ENCODE results near the gene DNAH11.

Gene DNAH11

GRCh38 chr7:21763818-21764217 lies 221.0 kb downstream of the DNAH11 start:
- no peaks in the 10 kb centered on the region for H3K9me3 ChIP-seq (ENCODE audit: insufficient read depth, low read depth, low read length)
- no peaks in the 10 kb centered on the region for H3K36me3 ChIP-seq (ENCODE audit: insufficient read depth, low read depth, low read length)
- no peak overlapping the region for H3K27ac ChIP-seq (ENCODE audit: low read length)
- peaks cover 3% of the 10 kb centered on the region; the same call in 1 of the 2 replicates for H3K4me1 ChIP-seq (ENCODE audit: insufficient read depth, low read length)
- H3K4me3 ChIP-seq (ENCODE audit: low read length) = no peak overlapping the region
- no peaks in the 10 kb centered on the region for H3K27me3 ChIP-seq (ENCODE audit: insufficient read depth, low read length)
- no peak overlapping the region for H3K9ac ChIP-seq (ENCODE audit: low read depth, low read length)

- H3K4me1 ChIP-seq (ENCODE audit: insufficient read depth, low read length) = peaks cover 8% of the 10 kb centered on the region; the same call in 1 of the 2 replicates
- H3K9ac ChIP-seq (ENCODE audit: low read depth, low read length) = no peak overlapping the region
- H3K27ac ChIP-seq (ENCODE audit: low read length) = no peak overlapping the region
- H3K36me3 ChIP-seq (ENCODE audit: insufficient read depth, low read depth, low read length) = no peaks in the 10 kb centered on the region
- no peaks in the 10 kb centered on the region for H3K27me3 ChIP-seq (ENCODE audit: insufficient read depth, low read length)
- no peaks in the 10 kb centered on the region for H3K9me3 ChIP-seq (ENCODE audit: insufficient read depth, low read depth, low read length)
- H3K4me3 ChIP-seq (ENCODE audit: low read length) = no peak overlapping the region
Observed at GRCh38 chr7:21766218-21766617, 223.4 kb downstream of the DNAH11 start.

- Histone ChIP-seq H3K27me3 (ENCODE audit: insufficient read depth, low read length) (no peaks in the 10 kb centered on the region), H3K27ac (ENCODE audit: low read length) (no peak overlapping the region), H3K9me3 (ENCODE audit: insufficient read depth, low read depth, low read length) (no peaks in the 10 kb centered on the region), H3K4me3 (ENCODE audit: low read length) (no peak overlapping the region), H3K4me1 (ENCODE audit: insufficient read depth, low read length) (peaks cover 14% of the 10 kb centered on the region; the same call in 1 of the 2 replicates), H3K36me3 (ENCODE audit: insufficient read depth, low read depth, low read length) (no peaks in the 10 kb centered on the region), H3K9ac (ENCODE audit: low read depth, low read length) (no peak overlapping the region)
Observed at GRCh38 chr7:21767300-21767900, 224.6 kb downstream of the DNAH11 start.

DNA sequence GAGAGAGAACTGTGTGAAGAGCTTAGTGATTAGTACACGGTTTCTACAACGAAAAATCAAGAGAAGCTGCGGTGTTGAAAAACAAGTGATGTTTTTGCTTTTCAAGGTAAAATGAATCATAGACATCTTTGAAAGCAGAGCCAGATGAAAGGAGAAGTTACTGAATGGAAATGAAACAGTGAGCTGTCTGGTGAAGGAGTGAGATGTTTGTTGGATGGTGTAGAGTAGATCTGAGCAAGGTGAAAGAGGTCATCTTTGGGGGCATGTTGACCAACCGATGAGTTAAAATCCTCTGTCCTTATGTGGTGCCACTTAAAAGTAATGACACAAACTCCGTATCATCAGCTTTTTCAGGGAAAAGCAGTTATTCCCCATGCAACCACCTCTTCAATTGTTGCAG lies 225.4 kb downstream of the DNAH11 start:
- Histone ChIP-seq H3K4me1 (ENCODE audit: insufficient read depth, low read length) (peaks cover 23% of the 10 kb centered on the region; the same call in 1 of the 2 replicates), H3K9me3 (ENCODE audit: insufficient read depth, low read depth, low read length) (no peaks in the 10 kb centered on the region), H3K9ac (ENCODE audit: low read depth, low read length) (no peak overlapping the region), H3K27me3 (ENCODE audit: insufficient read depth, low read length) (no peaks in the 10 kb centered on the region), H3K4me3 (ENCODE audit: low read length) (no peak overlapping the region), H3K27ac (ENCODE audit: low read length) (no peak overlapping the region), H3K36me3 (ENCODE audit: insufficient read depth, low read depth, low read length) (no peaks in the 10 kb centered on the region)

GRCh38 chr7:21771266-21771665 lies 228.4 kb downstream of the DNAH11 start:
- Histone ChIP-seq H3K27me3 (ENCODE audit: insufficient read depth, low read length) (no peaks in the 10 kb centered on the region), H3K27ac (ENCODE audit: low read length) (no peak overlapping the region), H3K9me3 (ENCODE audit: insufficient read depth, low read depth, low read length) (no peaks in the 10 kb centered on the region), H3K4me1 (ENCODE audit: insufficient read depth, low read length) (peaks cover 34% of the 10 kb centered on the region; the same call in 1 of the 2 replicates), H3K9ac (ENCODE audit: low read depth, low read length) (0 out of 2 replicates have a peak overlapping the region, but pooled peaks have one; percentile 9), H3K4me3 (ENCODE audit: low read length) (no peak overlapping the region), H3K36me3 (ENCODE audit: insufficient read depth, low read depth, low read length) (no peaks in the 10 kb centered on the region)

DNA sequence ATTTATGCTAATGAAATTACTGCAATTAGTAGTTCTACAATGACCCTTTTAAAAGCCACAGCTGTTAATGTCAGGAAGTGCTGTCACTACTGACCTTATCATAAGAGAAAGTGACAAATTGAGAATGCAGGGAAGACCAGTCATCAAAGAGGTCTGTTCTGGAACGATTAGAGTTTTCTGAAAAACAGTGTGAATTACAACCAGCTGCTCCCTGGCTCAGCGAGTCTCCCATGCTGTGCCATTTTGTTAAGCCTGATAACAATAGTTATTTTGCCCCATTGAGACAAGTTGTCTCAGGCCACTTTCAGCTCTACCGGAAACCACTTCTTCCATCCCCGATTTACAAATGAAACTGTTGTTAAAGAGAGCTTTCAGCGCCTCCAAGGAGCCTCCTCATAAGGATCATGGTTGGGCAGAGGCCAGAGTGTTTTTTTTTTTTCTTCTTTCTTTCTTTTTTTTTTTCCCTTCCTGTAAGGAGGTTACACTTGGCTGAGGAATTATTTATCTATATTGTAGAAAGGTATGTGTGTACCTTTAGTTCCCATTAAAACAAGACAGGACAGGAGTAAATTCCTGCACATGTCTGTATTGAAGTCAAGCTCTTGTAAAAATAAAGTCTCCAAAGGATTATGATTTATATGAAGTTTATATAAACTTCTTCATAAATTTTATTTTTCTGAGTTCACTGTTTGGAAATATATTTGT lies 229.2 kb downstream of the DNAH11 start:
- Histone ChIP-seq H3K4me3 (ENCODE audit: low read length) (no peak overlapping the region), H3K9me3 (ENCODE audit: insufficient read depth, low read depth, low read length) (no peaks in the 10 kb centered on the region), H3K36me3 (ENCODE audit: insufficient read depth, low read depth, low read length) (no peaks in the 10 kb centered on the region), H3K4me1 (ENCODE audit: insufficient read depth, low read length) (peaks cover 33% of the 10 kb centered on the region; the same call in 1 of the 2 replicates), H3K27ac (ENCODE audit: low read length) (peak overlapping the region; percentile 41), H3K27me3 (ENCODE audit: insufficient read depth, low read length) (no peaks in the 10 kb centered on the region), H3K9ac (ENCODE audit: low read depth, low read length) (peak overlapping the region; percentile 56; the same call in 1 of the 2 replicates)

GRCh38 chr7:21773326-21773725 lies 230.5 kb downstream of the DNAH11 start:
- H3K27ac ChIP-seq (ENCODE audit: low read length) = no peak overlapping the region
- H3K9me3 ChIP-seq (ENCODE audit: insufficient read depth, low read depth, low read length) = no peaks in the 10 kb centered on the region
- peak overlapping the region; percentile 56; the same call in 1 of the 2 replicates for H3K9ac ChIP-seq (ENCODE audit: low read depth, low read length)
- no peak overlapping the region for H3K4me3 ChIP-seq (ENCODE audit: low read length)
- H3K36me3 ChIP-seq (ENCODE audit: insufficient read depth, low read depth, low read length) = no peaks in the 10 kb centered on the region
- peaks cover 31% of the 10 kb centered on the region; the same call in 1 of the 2 replicates for H3K4me1 ChIP-seq (ENCODE audit: insufficient read depth, low read length)
- no peaks in the 10 kb centered on the region for H3K27me3 ChIP-seq (ENCODE audit: insufficient read depth, low read length)

GRCh38 chr7:21777921-21778320 lies 235.1 kb downstream of the DNAH11 start:
- Histone ChIP-seq H3K36me3 (ENCODE audit: insufficient read depth, low read depth, low read length) (no peaks in the 10 kb centered on the region), H3K27me3 (ENCODE audit: insufficient read depth, low read length) (no peaks in the 10 kb centered on the region), H3K4me1 (ENCODE audit: insufficient read depth, low read length) (peaks cover 15% of the 10 kb centered on the region; the same call in 1 of the 2 replicates), H3K4me3 (ENCODE audit: low read length) (no peak overlapping the region), H3K9me3 (ENCODE audit: insufficient read depth, low read depth, low read length) (no peaks in the 10 kb centered on the region), H3K27ac (ENCODE audit: low read length) (no peak overlapping the region), H3K9ac (ENCODE audit: low read depth, low read length) (no peak overlapping the region)

- Histone ChIP-seq H3K27me3 (ENCODE audit: insufficient read depth, low read length) (no peaks in the 10 kb centered on the region), H3K9ac (ENCODE audit: low read depth, low read length) (no peak overlapping the region), H3K4me3 (ENCODE audit: low read length) (no peak overlapping the region), H3K27ac (ENCODE audit: low read length) (no peak overlapping the region), H3K36me3 (ENCODE audit: insufficient read depth, low read depth, low read length) (no peaks in the 10 kb centered on the region), H3K9me3 (ENCODE audit: insufficient read depth, low read depth, low read length) (no peaks in the 10 kb centered on the region), H3K4me1 (ENCODE audit: insufficient read depth, low read length) (peaks cover 14% of the 10 kb centered on the region; the same call in 1 of the 2 replicates)
Observed at GRCh38 chr7:21778953-21779352, 236.1 kb downstream of the DNAH11 start.

DNA sequence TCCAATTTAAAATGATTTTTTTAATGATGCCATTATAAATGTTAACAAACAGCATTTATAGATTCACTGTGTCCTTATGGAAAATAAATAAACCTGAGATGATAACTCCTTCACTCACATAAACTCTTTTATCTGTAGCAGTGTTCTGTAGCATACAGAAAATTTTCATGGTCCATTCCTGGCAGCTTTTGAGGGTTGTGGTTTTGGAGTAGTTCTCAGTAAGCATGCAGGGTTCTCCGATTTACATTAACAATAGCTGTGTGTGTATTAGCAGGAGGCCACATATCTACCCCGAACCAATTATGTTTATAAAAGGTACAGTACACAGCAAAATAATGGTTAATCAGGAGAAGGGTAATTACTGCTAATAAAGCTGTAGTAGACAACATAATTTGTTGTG lies 240.2 kb downstream of the DNAH11 start:
- H3K4me3 ChIP-seq (ENCODE audit: low read length) = no peak overlapping the region
- H3K36me3 ChIP-seq (ENCODE audit: insufficient read depth, low read depth, low read length) = no peaks in the 10 kb centered on the region
- H3K27me3 ChIP-seq (ENCODE audit: insufficient read depth, low read length) = no peaks in the 10 kb centered on the region
- no peaks in the 10 kb centered on the region for H3K9me3 ChIP-seq (ENCODE audit: insufficient read depth, low read depth, low read length)
- H3K4me1 ChIP-seq (ENCODE audit: insufficient read depth, low read length) = peaks cover 8% of the 10 kb centered on the region; the same call in 1 of the 2 replicates
- H3K9ac ChIP-seq (ENCODE audit: low read depth, low read length) = no peak overlapping the region
- no peak overlapping the region for H3K27ac ChIP-seq (ENCODE audit: low read length)

DNA sequence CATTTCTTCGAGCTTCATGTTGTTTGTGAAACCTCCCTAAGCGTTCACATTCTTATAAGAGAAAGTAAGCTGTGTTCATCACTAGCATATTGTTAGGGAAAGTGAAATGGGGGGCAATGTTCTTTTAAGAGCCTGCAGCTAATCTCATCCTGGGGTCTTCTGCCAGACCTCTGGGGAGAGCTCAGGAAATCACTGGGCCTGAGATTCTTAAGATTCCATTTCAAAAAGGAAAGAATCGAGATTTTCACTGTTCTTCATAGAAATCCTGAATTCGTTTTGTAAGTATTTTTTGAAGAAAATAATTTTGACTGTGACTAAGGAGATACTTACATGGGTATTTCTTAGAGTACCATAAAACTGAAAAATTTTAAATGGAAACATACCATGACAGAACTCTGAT lies 242.2 kb downstream of the DNAH11 start:
- H3K9me3 ChIP-seq (ENCODE audit: insufficient read depth, low read depth, low read length) = no peaks in the 10 kb centered on the region
- no peak overlapping the region for H3K27ac ChIP-seq (ENCODE audit: low read length)
- H3K4me3 ChIP-seq (ENCODE audit: low read length) = no peak overlapping the region
- H3K27me3 ChIP-seq (ENCODE audit: insufficient read depth, low read length) = no peaks in the 10 kb centered on the region
- H3K4me1 ChIP-seq (ENCODE audit: insufficient read depth, low read length) = peaks cover 8% of the 10 kb centered on the region; the same call in 1 of the 2 replicates
- H3K9ac ChIP-seq (ENCODE audit: low read depth, low read length) = no peak overlapping the region
- H3K36me3 ChIP-seq (ENCODE audit: insufficient read depth, low read depth, low read length) = no peaks in the 10 kb centered on the region

DNA sequence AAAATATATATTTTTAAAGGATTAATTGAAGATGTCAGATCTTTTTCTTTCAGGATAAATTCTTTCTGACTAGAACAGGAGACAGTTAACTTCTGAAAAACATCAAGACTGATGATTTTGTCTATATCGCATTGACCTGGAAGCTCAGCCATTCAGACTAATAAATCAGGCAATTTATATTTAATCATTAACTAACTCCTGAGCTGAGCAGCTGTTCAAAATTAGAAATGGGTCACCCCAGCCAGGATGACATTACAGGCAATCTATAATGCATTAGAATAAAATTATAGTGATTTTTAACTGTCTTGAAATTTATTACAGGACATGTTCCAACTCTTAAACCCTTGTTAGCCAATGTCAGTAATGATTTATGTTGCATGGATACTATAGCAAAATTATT lies 263.0 kb downstream of the DNAH11 start:
- Histone ChIP-seq H3K4me1 (ENCODE audit: insufficient read depth, low read length) (no peaks in the 10 kb centered on the region), H3K9ac (ENCODE audit: low read depth, low read length) (no peak overlapping the region), H3K36me3 (ENCODE audit: insufficient read depth, low read depth, low read length) (no peaks in the 10 kb centered on the region), H3K27me3 (ENCODE audit: insufficient read depth, low read length) (no peaks in the 10 kb centered on the region), H3K27ac (ENCODE audit: low read length) (no peak overlapping the region), H3K9me3 (ENCODE audit: insufficient read depth, low read depth, low read length) (no peaks in the 10 kb centered on the region), H3K4me3 (ENCODE audit: low read length) (no peak overlapping the region)
